IMR-90 (cell line): ENCODE results near the gene LHFPL6. TPM values are rescaled to one million over a fixed set of nuclear protein-coding genes. Genes with fewer than 3 reads are reported as not detected.

ENCODE experiments used
- ATAC-seq: fragments of 200-7000 bp; cut with Tn5 transposase; 2 replicates; pipeline ENCODE4 v1.9.1; 2020; ENCODE audit warnings: low read depth, mild to moderate bottlenecking, moderate library complexity
- BruUV-seq: library from RNA; stranded (reverse); fragments of 400-500 nt; replicated peaks from 2 replicates; lab custom pipeline; 2021; lab: Mats Ljungman, UMichigan
- CTCF ChIA-PET: fragments of 300-600 bp; formaldehyde crosslinking; extraction: SDS; loops from one replicate; lab custom pipeline; 2021; ENCODE audit warnings: antibody characterized with exemption; lab: Yijun Ruan, JAX
- POLR2A ChIA-PET: fragments of 300-600 bp; sonication (Branson Sonifier 250); formaldehyde crosslinking; loops from one replicate; lab custom pipeline; 2022; ENCODE audit warnings: antibody characterized with exemption; ENCODE audit not compliant: unreplicated experiment; lab: Charles Lee
- DNase-seq: peaks from one replicate; pipeline ENCODE4 v3.0.0; 2013
- H2AFZ ChIP-seq: replicated peaks from 2 replicates; pipeline ENCODE3; 2013; ENCODE audit warnings: low read length, mild to moderate bottlenecking; ENCODE audit not compliant: poor library complexity
- H2AK5ac ChIP-seq: 2 replicates; pipeline ENCODE4 v1.6.1; 2013; ENCODE audit warnings: low read depth, low read length, inconsistent platforms
- H2AK9ac ChIP-seq: replicated peaks from 2 replicates; pipeline ENCODE3; 2013; ENCODE audit warnings: mild to moderate bottlenecking, low read depth, low read length, moderate library complexity; ENCODE audit not compliant: poor library complexity
- H2BK120ac ChIP-seq: 2 replicates; pipeline ENCODE4 v1.6.1; 2013; ENCODE audit warnings: low read depth, low read length, inconsistent platforms
- H2BK15ac ChIP-seq: 3 replicates; pipeline ENCODE4 v1.6.1; 2013; ENCODE audit warnings: low read depth, low read length, inconsistent platforms
- H2BK20ac ChIP-seq: 2 replicates; pipeline ENCODE4 v1.6.1; 2013; ENCODE audit warnings: low read depth, mild to moderate bottlenecking, inconsistent platforms, low read length, moderate library complexity
- H2BK5ac ChIP-seq: 2 replicates; pipeline ENCODE4 v1.6.1; 2013; ENCODE audit warnings: mild to moderate bottlenecking, low read depth, low read length, inconsistent platforms; ENCODE audit not compliant: poor library complexity, severe bottlenecking
- H3K14ac ChIP-seq: replicated peaks from 2 replicates; pipeline ENCODE4 v1.6.1; 2013; ENCODE audit warnings: low read depth, low read length, inconsistent platforms
- H3K18ac ChIP-seq: 2 replicates; pipeline ENCODE4 v1.6.1; 2013; ENCODE audit warnings: low read depth, low read length, control low read depth
- H3K23ac ChIP-seq: 2 replicates; pipeline ENCODE4 v1.6.1; 2013; ENCODE audit warnings: low read depth, low read length, inconsistent platforms
- H3K27ac ChIP-seq: 2 replicates; pipeline ENCODE4 v1.5.1; 2013; ENCODE audit warnings: mild to moderate bottlenecking, control low read depth, low read length; ENCODE audit not compliant: insufficient read depth
- H3K27me3 ChIP-seq: 2 replicates; pipeline ENCODE4 v1.6.1; 2013; ENCODE audit warnings: low read length; ENCODE audit not compliant: control insufficient read depth, insufficient read depth
- H3K36me3 ChIP-seq: 2 replicates; pipeline ENCODE4 v1.6.1; 2013; ENCODE audit warnings: low read length, mixed read lengths; ENCODE audit not compliant: control insufficient read depth, insufficient read depth
- H3K4ac ChIP-seq: 2 replicates; pipeline ENCODE4 v1.6.1; 2013; ENCODE audit warnings: low read depth, low read length, inconsistent platforms
- H3K4me1 ChIP-seq: 2 replicates; pipeline ENCODE4 v1.6.1; 2013; ENCODE audit warnings: low read length, mixed read lengths; ENCODE audit not compliant: control insufficient read depth, insufficient read depth
- H3K4me2 ChIP-seq: 2 replicates; pipeline ENCODE4 v1.6.1; 2013; ENCODE audit warnings: low read depth, mild to moderate bottlenecking, control low read depth, low read length, moderate library complexity
- H3K4me3 ChIP-seq: 2 replicates; pipeline ENCODE4 v1.5.1; 2013; ENCODE audit warnings: low read depth, mild to moderate bottlenecking, control low read depth, low read length, moderate library complexity; ENCODE audit not compliant: insufficient read depth
- H3K56ac ChIP-seq: 2 replicates; pipeline ENCODE4 v1.6.1; 2013; ENCODE audit warnings: low read length, inconsistent platforms; ENCODE audit not compliant: insufficient read depth; ENCODE audit errors: extremely low read depth
- H3K79me1 ChIP-seq, 2 experiments: 2 replicates each; pipeline ENCODE4 v1.6.1; 2013; ENCODE audit warnings: low read length in 2 of 2, inconsistent platforms in 1 of 2, low read depth in 1 of 2
- H3K9ac ChIP-seq: 2 replicates; pipeline ENCODE4 v1.6.1; 2013; ENCODE audit warnings: low read depth, low read length, control low read depth
- H3K9me1 ChIP-seq: 2 replicates; pipeline ENCODE4 v1.6.1; 2013; ENCODE audit warnings: low read length, inconsistent platforms; ENCODE audit not compliant: insufficient read depth
- H3K9me3 ChIP-seq: 2 replicates; pipeline ENCODE4 v1.6.1; 2013; ENCODE audit warnings: low read length; ENCODE audit not compliant: control insufficient read depth, insufficient read depth
- H4K20me1 ChIP-seq: 2 replicates; pipeline ENCODE4 v1.6.1; 2013; ENCODE audit warnings: low read length, inconsistent platforms; ENCODE audit not compliant: insufficient read depth
- H4K5ac ChIP-seq: 2 replicates; pipeline ENCODE4 v1.6.1; 2013; ENCODE audit warnings: mild to moderate bottlenecking, low read depth, low read length, control low read depth
- H4K8ac ChIP-seq, 2 experiments: 2 replicates each; pipeline ENCODE4 v1.6.1; 2013; ENCODE audit warnings: low read depth in 2 of 2, low read length in 2 of 2, control low read depth in 1 of 2, inconsistent platforms in 1 of 2
- H4K91ac ChIP-seq: 2 replicates; pipeline ENCODE4 v1.6.1; 2013; ENCODE audit warnings: low read depth, low read length, inconsistent platforms; ENCODE audit not compliant: insufficient read depth
- BHLHE40 ChIP-seq: fragments of 150-350 bp; IDR thresholded peaks from 2 replicates; pipeline ENCODE4 v1.6.1; 2016; ENCODE audit warnings: mild to moderate bottlenecking, low read depth, low read length
- CEBPB ChIP-seq: IDR thresholded peaks from 2 replicates; pipeline ENCODE4 v1.6.1; 2012; ENCODE audit warnings: low read depth, low read length, improper control_type of control experiment
- FOS ChIP-seq: fragments of 150-350 bp; IDR thresholded peaks from 2 replicates; pipeline ENCODE4 v1.6.1; 2016; ENCODE audit warnings: low read depth, low read length
- MAFK ChIP-seq: IDR thresholded peaks from 2 replicates; pipeline ENCODE4 v1.6.1; 2012; ENCODE audit warnings: low read depth, low read length, improper control_type of control experiment
- MAZ ChIP-seq: IDR thresholded peaks from 2 replicates; pipeline ENCODE4 v1.6.1; 2012; ENCODE audit warnings: low read depth, mild to moderate bottlenecking, low read length, improper control_type of control experiment, moderate library complexity, borderline replicate concordance
- MXI1 ChIP-seq: IDR thresholded peaks from 2 replicates; pipeline ENCODE4 v1.6.1; 2012; ENCODE audit warnings: low read depth, mild to moderate bottlenecking, low read length, moderate library complexity, borderline replicate concordance
- NFE2L2 ChIP-seq: fragments of 150-350 bp; IDR thresholded peaks from 2 replicates; pipeline ENCODE4 v1.6.1; 2016; ENCODE audit warnings: low read depth, mild to moderate bottlenecking, low read length
- POLR2A ChIP-seq: IDR thresholded peaks from 2 replicates; pipeline ENCODE4 v1.6.1; 2012; ENCODE audit warnings: mild to moderate bottlenecking, low read depth, low read length
- RAD21 ChIP-seq: IDR thresholded peaks from 2 replicates; pipeline ENCODE4 v1.6.1; 2012; ENCODE audit warnings: low read length, improper control_type of control experiment
- RCOR1 ChIP-seq: IDR thresholded peaks from 2 replicates; pipeline ENCODE4 v1.6.1; 2012; ENCODE audit warnings: mild to moderate bottlenecking, low read length, improper control_type of control experiment; ENCODE audit not compliant: insufficient replicate concordance
- RFX5 ChIP-seq: IDR thresholded peaks from 2 replicates; pipeline ENCODE4 v1.8.0; 2012; ENCODE audit warnings: low read depth, mild to moderate bottlenecking, low read length, moderate library complexity
- SMC3 ChIP-seq: fragments of 150-350 bp; IDR thresholded peaks from 2 replicates; pipeline ENCODE4 v1.6.1; 2016; ENCODE audit warnings: low read depth, mild to moderate bottlenecking, antibody characterized with exemption, low read length, moderate library complexity
- WGBS, 2 experiments: methylation state at CpG; one replicate each; pipeline versions ENCODE4 v1.1.5 to v1.1.7; 2013; ENCODE audit warnings: missing lambda C conversion rate in 2 of 2; ENCODE audit not compliant: insufficient read length in 1 of 2; ENCODE audit errors: extremely low coverage in 2 of 2; 5-methylcytosine and 5-hydroxymethylcytosine counted together
- dilution Hi-C: fragments of 300-500 bp; cut with HindIII; formaldehyde crosslinking; loops from one replicate; pipeline ENCODE4 v1.14.3; 2018; ENCODE audit warnings: low sequenced_read_pairs; ENCODE audit not compliant: unreplicated experiment
- in situ Hi-C: fragments of 300-500 bp; cut with MboI; formaldehyde crosslinking; loops from 3 replicates; pipeline ENCODE4 v1.14.3; 2019; ENCODE audit warnings: low sequenced_read_pairs, inconsistent platforms, mixed read lengths
- intact Hi-C: fragments of 100-400 bp; cut with micrococcal nuclease; formaldehyde crosslinking; loops from 2 replicates; pipeline ENCODE4 v1.10.0; 2022
- polyA plus RNA-seq, 3 experiments: library from polyadenylated mRNA; depleted of rRNA; stranded (reverse); fragments of >200 nt; gene quantifications; 2 replicates each; pipeline ENCODE4 v1.2.3, GENCODE V29; 2012; ENCODE audit warnings: low replicate concordance in 1 of 3
- total RNA-seq: library from RNA; depleted of rRNA; stranded (reverse); fragments of >200 nt; gene quantifications from 2 replicates; pipeline ENCODE4 v1.2.3, GENCODE V29; 2012
- TF ChIP-seq, protein P1 (sequence below): fragments of 150-350 bp; IDR thresholded peaks from 2 replicates; pipeline ENCODE4 v1.6.1; 2017; ENCODE audit warnings: mild to moderate bottlenecking, antibody characterized with exemption, low read length, low read depth
- TF ChIP-seq, protein P2 (sequence below): conservative IDR thresholded peaks from 2 replicates; pipeline ENCODE4 v1.5.1; 2012; ENCODE audit warnings: mild to moderate bottlenecking, low read depth, low read length, improper control_type of control experiment
- TF ChIP-seq, protein P3 (sequence below): fragments of 150-350 bp; IDR thresholded peaks from 2 replicates; pipeline ENCODE4 v1.6.1; 2016; ENCODE audit warnings: low read depth, mild to moderate bottlenecking, low read length, moderate library complexity, borderline replicate concordance

The LHFPL6 gene
- total and polyA plus RNA-seq, 2 of the 4 experiments (the other 2 are of a cell fraction) = 24.7 to 36.1 TPM

DNA sequence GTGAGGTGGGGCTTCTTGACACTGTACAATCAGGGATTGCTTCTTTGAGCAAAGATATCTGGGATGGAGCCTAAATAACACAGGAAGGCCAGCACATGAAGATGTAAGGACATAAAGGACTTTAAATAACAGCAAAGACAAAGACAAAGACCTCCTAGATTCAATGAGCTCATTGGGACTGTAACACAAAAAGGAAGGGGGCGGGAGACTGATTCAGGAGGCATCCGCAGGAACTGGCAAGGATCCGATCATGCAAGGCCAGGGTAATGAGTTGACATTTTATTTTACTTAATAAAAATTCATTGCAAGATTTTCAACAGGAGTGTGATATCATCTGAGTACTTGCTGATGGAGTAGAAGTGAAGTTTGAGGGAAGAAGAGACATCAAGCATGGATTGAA lies 121.5 kb downstream of the LHFPL6 start:
- Histone ChIP-seq H3K9ac (no peak overlapping the region), H3K4me2 (no peak overlapping the region), H2BK20ac (no peak overlapping the region), H2AFZ (no peak overlapping the region), H2BK15ac (no peak overlapping the region), H3K23ac (no peak overlapping the region), H2AK5ac (no peak overlapping the region), H3K27ac (no peak overlapping the region), H3K27me3 (no peaks in the 10 kb centered on the region), H4K91ac (no peak overlapping the region), H3K4ac (no peak overlapping the region), H3K56ac (no peak overlapping the region), H2BK120ac (no peak overlapping the region), H4K8ac (no peak overlapping the region), H3K9me1 (peaks cover 6% of the 10 kb centered on the region; the same call in 1 of the 2 replicates), H3K36me3 (no peaks in the 10 kb centered on the region), H4K20me1 (peaks cover 3% of the 10 kb centered on the region; the same call in 1 of the 2 replicates), H3K4me3 (no peak overlapping the region), H3K79me1 (peaks cover 26 to 34% of the 10 kb centered on the region in 2 experiments; a peak in 3 of 4 replicates), H3K4me1 (peaks cover 11% of the 10 kb centered on the region), H2BK5ac (no peak overlapping the region), H3K18ac (no peak overlapping the region), H3K9me3 (no peaks in the 10 kb centered on the region), H3K14ac (no peak overlapping the region), H4K5ac (no peak overlapping the region), H2AK9ac (no peak overlapping the region)
- dilution Hi-C loops = no loop called here
- POLR2A ChIA-PET = no interaction called here
- ATAC-seq (no peak), DNase-seq (no peak)
- BruUV-seq = no TSS peak
- CTCF ChIA-PET = no interaction called here
- in situ Hi-C loops = no loop called here
- intact Hi-C loops = loop anchor here (5.0 kb wide), 1 partner anchor 74 kb away; no protein-coding TSS in a partner anchor
- TF ChIP-seq, protein P1, sequence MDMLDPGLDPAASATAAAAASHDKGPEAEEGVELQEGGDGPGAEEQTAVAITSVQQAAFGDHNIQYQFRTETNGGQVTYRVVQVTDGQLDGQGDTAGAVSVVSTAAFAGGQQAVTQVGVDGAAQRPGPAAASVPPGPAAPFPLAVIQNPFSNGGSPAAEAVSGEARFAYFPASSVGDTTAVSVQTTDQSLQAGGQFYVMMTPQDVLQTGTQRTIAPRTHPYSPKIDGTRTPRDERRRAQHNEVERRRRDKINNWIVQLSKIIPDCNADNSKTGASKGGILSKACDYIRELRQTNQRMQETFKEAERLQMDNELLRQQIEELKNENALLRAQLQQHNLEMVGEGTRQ = no peak
- TF ChIP-seq, protein P2, sequence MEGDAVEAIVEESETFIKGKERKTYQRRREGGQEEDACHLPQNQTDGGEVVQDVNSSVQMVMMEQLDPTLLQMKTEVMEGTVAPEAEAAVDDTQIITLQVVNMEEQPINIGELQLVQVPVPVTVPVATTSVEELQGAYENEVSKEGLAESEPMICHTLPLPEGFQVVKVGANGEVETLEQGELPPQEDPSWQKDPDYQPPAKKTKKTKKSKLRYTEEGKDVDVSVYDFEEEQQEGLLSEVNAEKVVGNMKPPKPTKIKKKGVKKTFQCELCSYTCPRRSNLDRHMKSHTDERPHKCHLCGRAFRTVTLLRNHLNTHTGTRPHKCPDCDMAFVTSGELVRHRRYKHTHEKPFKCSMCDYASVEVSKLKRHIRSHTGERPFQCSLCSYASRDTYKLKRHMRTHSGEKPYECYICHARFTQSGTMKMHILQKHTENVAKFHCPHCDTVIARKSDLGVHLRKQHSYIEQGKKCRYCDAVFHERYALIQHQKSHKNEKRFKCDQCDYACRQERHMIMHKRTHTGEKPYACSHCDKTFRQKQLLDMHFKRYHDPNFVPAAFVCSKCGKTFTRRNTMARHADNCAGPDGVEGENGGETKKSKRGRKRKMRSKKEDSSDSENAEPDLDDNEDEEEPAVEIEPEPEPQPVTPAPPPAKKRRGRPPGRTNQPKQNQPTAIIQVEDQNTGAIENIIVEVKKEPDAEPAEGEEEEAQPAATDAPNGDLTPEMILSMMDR = no peak
- TF ChIP-seq POLR2A (no peak), MAZ (no peak), MXI1 (no peak), MAFK (no peak), RAD21 (no peak), NFE2L2 (no peak), BHLHE40 (no peak), CEBPB (no peak), FOS (no peak), RFX5 (no peak), RCOR1 (no peak), SMC3 (no peak)
- TF ChIP-seq, protein P3, sequence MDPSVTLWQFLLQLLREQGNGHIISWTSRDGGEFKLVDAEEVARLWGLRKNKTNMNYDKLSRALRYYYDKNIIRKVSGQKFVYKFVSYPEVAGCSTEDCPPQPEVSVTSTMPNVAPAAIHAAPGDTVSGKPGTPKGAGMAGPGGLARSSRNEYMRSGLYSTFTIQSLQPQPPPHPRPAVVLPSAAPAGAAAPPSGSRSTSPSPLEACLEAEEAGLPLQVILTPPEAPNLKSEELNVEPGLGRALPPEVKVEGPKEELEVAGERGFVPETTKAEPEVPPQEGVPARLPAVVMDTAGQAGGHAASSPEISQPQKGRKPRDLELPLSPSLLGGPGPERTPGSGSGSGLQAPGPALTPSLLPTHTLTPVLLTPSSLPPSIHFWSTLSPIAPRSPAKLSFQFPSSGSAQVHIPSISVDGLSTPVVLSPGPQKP = no peak
- WGBS, 2 experiments = no CpG with 5 or more reads among the region's 3 CpGs
